HG03469 (cell line): ENCODE measurements around the gene GALNT15.

Experiments used
- ATAC-seq: cut with Tn5 transposase; IDR thresholded peaks from one replicate; pipeline ENCODE4 v1.9.1; 2021; ENCODE audit warnings: mild to moderate bottlenecking, moderate library complexity, moderate number of reproducible peaks; ENCODE audit not compliant: unreplicated experiment

Gene GALNT15

DNA sequence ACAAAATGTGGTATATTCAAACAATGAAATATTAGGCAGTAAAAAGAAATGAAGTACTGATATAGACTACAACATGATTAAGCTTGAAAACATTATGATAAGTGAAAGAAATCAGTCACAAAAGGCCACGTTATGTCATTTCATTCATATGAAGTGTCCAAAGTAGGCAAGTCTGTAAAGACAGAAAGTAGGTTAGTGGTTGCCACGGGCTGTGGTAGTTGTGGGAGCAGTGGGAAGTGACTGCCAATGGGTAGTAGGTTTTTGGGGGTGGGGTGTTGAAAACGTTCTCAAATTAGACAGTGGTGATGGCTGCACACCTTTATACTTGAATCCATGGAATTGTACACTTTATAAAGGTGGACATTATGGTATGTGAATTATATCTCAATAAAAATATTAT is 12.1 kb downstream of the GALNT15 start:
- ATAC-seq = no peak

DNA sequence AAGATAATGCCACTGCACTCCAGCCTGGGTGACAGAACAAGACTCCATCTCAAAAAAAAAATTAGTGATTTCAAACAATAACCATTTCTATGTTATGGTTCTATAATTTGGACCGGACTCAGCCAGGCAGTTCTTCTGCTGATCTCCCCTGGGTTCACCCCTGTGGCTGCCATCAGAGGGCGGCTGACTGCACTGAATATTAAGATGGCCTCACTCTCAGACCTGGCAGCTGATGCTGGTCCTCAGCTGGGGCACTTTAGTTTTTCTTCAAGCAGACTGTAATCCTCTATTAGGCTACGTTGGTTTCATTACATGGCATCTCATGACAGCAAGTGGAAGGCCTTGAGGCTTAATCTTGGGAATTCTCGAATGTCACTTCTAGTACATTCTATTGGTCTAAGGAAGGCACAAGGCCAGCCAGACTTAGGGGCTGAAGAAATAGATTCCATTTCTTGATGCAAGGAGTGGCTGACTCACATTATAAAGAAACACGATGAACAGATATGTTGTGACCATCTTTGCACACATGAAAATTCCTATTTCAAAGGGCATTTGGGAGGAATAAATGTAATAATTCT is 12.8 kb downstream of the GALNT15 start:
- ATAC-seq = no peak

DNA sequence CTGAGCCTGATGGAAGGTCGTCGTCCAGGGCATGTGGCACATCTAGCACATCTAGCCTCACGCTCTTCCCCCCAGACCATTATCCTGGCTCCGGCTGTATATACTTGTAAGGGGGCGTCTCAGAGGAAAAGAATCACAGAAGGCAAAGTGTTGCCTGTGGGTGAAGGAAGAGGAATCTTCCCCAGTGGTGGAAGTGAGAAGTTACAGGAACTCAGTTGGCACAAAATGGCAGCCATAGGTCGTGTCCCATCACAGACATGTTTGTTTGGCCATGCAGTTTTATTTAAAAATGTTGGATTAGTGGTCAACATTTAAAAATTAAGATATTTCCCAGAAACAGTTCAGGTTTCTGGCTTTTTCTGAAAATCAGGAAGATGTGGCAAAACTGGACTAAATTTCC is 13.6 kb downstream of the GALNT15 start:
- ATAC-seq = no peak

DNA sequence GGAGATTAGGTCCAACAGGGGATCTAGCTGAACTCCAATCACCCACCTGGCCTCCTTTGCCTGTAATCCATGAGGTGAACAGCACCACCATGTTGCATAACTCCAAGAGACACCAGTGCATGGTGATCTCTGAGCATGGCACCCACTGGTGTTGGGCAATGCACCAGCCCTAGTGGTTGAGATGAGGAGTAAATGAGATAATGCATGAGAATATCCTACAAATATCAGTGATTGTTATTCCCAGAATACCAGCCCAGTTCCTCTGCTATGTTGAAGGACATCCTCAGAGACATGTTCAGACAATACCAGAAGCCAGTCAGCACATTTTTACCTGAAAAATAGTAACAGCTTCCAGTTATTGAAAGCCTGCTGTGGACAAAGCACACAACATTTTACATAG is 14.7 kb downstream of the GALNT15 start:
- ATAC-seq = no peak

DNA sequence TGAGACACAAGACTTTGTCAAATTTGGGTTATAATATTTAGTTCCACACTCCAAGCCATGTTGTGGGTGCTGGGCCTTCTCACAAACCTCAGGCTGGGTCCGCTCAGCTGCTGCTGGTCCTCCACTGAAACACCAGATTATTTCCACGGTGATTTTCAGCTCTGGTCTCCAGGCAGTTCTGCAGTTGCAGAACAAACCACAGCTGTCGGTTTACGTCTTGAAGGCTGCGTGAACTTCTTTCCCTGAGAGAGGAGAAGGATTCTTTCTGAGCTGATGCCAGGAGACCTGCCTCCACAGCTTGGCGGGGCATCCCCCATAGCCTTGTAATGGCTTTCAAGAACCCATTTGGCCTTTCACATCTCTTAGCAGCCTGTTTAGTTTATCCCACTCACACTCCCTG is 16.2 kb downstream of the GALNT15 start:
- no peak for ATAC-seq

DNA sequence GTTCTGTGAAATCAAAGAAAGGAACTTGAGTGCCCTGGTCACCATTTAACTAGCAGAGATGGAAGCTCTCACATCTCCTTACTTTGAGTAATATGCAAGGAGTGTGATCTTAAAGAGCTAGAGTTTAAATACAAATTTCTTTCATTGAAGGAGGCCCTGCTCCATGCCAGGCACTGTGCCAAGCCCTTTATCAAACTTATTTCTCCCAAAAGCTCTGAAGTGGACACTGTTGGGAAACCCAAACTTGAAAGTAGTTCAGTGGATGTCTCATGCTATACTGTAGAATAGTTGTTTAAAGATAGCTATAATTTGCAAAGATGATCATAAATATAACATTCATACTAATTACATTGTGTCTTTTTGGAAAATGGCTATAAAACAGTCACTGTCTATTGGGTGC is 17.1 kb downstream of the GALNT15 start:
- no peak for ATAC-seq

DNA sequence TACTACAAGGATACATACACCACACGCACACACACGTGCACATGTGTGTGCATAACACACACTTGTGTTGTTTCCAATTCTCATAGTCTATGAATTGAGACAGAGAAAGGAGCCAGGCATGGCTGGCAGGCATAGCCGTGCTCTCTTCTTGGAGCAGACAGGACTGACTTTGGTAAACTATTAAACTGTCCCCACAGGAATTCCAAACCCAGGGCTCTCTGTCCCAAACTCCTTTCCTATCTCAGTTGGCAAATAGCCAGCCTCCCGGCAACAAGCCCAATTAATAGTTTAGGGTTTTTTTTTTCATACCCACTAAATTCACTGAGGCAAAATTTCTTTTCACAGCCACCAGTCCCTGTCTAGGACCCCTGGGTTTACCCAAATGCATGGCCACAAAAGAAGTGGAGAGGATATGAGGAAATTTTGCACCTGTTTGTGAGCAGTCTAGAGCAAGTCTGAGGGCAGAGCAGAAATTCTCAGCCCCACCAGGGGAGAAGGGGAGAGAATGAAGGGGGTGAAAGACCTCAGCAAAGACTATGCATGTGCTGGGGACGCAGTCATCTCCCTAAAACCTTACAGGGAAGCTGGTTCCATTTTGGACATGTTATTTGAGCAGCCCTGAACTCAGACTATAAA is 17.8 kb downstream of the GALNT15 start:
- no peak for ATAC-seq

DNA sequence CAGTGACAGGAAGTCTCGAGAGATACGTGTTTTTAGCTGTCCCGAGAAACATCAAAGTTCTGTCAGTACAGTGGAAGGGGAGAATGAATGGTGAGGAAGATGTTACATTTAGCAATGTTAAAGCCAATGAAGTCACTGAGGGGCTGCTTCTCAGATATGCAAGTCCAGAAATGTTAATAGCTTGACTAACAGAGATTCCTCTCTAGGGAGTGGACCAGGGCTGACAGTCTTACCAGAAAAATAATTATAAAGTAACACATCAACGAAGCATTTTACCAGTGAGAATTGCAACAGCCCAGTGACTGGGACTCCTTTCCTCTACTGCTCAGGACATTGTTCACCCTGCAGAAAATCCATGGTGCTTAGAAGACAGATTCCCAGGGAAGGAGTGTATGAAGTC is 23.9 kb downstream of the GALNT15 start:
- ATAC-seq = no peak

DNA sequence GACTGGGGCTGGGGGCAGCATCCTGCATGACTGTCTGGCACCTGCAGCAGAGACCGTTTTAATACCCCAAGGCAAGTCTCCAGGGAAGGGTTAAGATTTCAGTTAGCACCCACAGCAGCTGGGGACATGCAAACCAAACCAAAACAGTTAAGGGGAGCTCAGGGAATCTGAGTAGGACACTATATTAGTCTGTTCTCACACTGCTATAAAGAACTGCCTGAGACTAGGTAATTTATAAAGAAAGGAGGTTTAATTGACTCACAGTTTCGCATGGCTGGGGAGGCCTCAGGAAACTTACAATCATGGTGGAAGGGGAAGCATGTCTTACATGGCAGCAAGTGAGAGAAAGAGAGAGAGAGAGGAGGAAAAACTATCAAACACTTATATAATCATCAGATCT is 25.3 kb downstream of the GALNT15 start:
- ATAC-seq = no peak

DNA sequence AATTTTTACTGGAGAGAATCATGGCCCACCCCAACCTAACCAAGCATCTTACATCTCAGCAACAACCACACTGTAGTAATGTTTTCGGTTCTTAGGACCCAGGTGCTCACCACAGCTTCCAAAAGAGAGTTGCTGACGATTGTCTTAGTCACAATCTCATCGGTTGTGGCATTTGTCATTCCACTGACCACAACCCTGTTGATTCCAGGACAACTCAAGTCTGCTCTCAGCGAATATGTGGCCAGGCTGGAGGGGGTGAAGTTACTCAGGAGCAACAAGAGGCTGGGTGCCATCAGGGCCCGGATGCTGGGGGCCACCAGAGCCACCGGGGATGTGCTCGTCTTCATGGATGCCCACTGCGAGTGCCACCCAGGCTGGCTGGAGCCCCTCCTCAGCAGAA is 25.9 kb downstream of the GALNT15 start:
- no peak for ATAC-seq

DNA sequence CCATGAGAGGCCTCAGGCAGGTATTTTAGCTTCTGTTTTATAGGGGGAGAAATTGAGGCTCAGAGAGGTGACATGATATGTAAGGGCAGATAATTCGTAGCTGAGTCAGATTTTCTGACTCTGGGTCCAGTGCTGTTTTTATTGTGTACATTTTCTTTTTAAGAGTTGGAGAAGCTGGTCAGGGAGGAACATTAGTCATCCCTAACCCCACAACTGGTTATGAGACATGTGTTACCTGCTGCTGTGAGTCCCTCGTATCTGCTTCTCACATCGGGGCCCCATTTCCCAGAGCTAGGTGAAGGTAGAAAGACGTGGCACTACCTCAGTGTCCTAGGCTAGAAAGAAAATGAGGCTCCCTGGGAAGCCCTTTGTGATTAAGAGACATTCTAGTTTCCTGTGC is 28.6 kb downstream of the GALNT15 start:
- ATAC-seq = no peak

DNA sequence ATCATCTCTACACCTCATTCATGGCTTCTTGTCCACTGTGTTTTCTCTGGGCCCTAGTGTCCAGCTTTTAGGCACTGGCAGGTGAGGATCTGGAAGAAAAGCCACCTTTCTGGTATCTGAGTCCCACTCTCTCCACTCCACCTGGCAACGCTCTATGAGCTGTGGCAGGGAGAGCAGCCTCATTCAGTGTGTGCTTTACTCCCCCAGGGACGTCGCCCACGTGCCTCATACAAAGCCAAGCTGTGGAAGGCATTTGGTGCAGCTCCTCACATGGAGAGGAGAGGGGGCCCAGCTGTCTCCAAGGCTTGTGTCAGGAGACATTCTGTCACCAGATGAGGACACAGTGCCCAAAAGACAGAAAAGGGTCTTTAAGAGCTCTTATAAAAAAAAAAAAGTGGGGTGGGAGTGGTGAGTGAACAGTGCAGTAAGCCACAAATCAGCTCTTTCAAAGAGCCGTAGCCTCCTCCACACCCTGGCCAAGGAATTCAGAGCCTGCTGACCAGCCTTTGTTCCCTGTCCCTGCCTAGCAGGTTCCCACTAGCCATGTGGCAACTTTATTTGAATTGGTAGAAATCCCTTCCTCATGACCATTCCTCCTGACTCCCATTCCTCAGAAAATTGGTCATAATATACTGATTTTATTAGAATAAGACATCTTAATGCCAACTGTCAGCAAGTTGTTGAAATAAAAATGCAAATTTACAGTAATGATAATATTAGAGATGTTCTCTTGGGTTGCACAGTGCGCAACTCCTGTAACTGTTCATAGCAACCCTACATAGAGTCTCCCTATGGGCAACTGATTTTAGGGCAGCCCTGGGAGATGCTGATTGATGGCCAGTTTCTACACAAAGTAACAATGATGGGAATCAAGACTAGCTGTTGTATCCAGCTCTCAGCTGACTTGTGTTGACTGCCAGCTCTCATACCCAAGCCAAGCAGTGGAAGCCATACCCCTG is 29.5 kb downstream of the GALNT15 start:
- no peak for ATAC-seq

DNA sequence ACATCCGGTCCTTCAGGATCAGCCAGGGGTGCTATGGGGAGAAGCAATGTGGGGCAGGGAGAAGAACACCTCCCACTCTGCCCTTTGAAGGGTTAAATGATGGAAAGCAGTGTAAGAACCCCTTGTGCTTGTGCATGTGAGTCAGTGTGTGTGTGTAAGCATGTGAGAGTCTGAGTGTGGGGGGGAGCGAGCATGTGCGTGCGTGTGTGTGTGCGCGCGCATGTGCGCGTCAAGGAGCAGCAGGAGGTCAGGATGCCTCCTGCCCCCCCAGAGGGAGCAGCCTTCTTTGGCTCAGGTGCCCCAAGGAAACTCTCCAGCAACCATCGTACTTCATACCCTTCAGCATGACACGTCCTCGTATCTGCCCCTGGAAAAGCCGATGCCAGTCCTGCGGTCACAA is 30.3 kb downstream of the GALNT15 start:
- no peak for ATAC-seq

DNA sequence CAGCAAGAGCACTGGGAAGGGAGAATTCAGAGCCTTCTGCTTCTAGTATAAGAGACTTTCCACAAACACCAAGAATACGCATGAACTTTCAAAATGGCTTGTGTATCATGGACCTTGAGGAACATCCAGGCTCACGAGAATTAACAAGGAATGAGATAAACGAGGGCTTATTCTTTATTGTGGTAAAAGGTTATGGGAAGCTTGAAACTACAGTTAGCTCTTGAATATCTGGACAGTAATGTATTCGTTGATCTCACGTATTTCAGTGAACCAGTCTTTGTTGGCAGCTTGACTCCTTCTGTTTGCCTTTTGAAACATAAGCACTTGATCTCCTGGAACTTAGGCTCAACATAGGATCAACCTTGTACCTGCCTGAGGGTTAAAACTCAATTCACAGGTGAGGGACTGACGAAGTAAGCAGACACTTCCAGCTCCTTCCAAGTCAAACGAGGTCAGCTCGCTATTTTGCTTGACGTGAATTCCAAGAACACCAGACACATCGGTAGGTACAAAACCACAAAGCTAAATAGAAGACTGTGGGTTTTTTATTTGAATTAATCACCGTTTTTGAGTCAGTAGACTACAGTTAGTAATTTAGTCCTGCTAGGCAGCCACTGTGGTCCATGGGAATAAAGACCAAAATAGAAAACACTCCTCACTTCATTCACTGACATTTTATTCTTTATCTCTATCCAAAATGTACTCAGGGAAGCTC is 30.8 kb downstream of the GALNT15 start:
- no peak for ATAC-seq

DNA sequence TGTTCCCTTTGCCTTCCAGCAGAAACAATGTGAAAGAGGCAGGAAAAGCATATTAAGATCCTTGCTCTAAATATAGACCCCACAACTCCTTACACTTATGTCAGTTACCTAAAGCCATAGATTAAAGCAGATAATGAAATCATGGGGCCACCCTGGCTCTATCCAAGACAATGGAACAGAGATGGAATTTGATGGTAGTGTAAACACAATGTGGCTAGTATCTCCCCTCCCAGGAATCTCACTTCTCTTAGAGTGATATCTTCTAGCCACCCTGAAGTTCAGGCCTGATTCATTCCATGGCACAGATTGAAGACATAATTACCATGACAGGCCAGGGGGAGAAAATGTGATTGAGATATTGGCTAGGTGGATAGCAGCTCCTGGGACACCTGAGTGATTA is 32.6 kb downstream of the GALNT15 start:
- ATAC-seq = no peak

DNA sequence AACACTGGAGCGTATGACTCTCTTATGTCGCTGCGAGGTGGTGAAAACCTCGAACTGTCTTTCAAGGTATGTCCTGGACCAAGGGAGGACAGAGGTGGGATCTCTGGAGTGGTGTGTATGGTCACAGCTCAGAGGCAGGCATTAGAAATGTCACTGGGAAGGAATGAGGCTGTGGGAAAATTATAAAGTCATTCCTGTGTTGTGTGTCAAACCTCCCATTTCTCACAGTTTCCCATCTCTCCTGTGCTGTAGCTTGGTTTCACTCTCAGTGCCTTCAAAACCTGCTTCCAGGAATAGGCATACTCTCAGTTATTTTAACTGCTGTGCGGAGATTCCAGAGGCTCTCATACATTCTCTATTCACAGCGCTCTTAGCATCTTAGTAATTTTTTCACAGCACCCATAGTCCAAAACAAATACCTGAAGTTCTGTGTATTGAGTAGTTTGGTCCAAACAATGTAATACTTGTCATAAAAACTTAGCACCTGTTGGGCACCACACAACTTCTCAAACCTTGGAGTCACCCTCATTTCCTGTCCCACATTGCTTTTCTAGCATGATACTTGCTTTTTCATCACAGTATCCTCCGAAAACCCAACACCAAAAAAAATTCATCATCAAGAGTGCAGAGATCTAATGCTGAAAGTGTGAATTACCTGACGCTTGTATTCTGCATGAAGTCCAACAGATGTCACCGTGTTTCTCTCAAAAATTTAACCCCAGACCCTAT is 36.9 kb downstream of the GALNT15 start:
- no peak for ATAC-seq

DNA sequence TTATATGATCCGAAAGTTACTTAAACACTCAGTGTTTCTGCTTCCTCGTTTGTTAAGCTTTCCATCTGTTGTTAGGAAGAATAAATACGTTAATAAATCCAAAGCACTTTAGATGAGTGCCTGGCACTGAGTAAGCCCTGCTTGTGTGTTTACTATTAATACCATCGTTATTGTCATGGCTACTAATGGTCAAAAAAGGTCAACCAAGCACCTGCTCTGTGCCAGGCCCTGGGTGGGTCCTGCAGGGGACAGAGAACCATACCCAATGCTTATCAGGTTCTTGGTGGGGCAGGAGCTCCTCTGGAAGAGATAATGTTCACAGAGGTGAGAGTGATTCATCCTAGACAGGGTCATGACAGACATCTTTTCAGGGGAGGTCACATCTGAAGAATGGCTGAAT is 39.9 kb downstream of the GALNT15 start:
- ATAC-seq = no peak

DNA sequence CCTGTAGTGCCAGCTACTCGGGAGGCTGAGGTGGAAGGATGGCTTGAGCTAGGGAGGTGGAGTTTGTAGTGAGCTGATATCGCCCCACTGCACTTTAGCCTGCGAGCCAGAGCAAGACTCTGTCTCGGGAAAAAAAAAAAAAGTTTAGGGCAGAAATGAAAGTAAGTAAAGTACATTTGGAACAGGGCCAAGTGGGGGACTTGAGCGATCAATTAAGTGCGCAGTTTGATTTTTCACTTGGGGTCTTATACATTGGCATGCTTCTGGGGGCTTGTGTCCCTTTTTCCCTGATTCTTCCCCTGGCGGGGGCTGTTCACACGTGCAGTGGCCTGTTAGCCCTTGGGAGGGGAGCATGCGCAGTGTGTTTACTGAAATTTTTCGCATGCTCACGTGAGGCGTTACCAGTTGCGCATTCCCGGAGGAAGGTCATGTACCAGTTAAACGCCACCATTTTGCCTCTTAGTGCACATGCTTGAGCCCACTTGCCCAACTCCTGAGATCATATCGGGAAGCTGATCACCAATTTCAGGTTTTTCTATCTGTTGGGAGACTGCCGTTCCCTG is 42.0 kb downstream of the GALNT15 start:
- no peak for ATAC-seq

DNA sequence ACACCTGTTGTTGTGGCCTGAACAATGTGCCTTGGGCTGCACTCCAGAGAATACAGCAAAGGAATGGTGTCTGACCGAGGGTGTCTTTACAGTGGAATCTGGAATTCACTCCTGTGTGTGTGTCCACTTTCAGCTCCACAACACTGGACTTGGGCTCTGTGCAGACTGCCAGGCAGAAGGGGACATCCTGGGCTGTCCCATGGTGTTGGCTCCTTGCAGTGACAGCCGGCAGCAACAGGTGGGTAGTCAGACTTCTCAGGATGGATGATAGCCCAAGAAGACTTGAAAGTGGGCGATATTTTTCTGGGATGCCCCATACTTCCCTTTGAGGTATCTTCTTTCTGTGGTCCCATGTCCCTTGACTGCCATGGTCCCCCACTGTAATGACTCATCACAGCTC is 45.3 kb downstream of the GALNT15 start:
- ATAC-seq = no peak

DNA sequence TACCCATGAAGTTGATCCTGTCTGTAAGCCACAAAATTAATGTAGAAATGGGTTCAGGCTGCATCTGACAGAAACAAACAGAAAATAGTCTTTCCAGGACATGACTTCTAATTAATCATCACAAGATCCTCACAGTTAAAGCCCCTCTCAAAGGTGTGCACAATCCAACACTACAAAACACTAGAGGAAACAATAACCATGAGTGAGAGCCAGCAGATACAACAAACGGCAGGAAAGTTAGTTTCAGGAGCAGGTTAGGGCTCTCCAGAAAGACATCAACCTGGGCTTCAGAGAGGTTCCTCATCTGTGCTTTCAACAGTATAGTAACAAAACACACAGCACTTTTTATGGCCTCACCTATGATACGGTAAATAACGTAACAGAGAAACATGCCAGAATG is 47.5 kb downstream of the GALNT15 start:
- ATAC-seq = no peak
